Muscle of leg (tissue), 11 donors: ENCODE measurements around the gene RPS6KA2. TPM values are rescaled to one million over a fixed set of nuclear protein-coding genes. Genes with fewer than 3 reads are reported as not detected.

Source experiments
- DNase-seq: peaks from one replicate; pipeline ENCODE4 v3.0.0; 2013
- H3K27ac ChIP-seq: one replicate; pipeline ENCODE4 v1.5.1; 2013; ENCODE audit warnings: mild to moderate bottlenecking, low read length, control low read depth
- H3K27me3 ChIP-seq: one replicate; pipeline ENCODE4 v1.6.1; 2013; ENCODE audit warnings: low read length; ENCODE audit not compliant: control insufficient read depth, insufficient read depth
- H3K36me3 ChIP-seq: one replicate; pipeline ENCODE4 v1.6.1; 2013; ENCODE audit warnings: low read length; ENCODE audit not compliant: control insufficient read depth, insufficient read depth
- H3K4me1 ChIP-seq: one replicate; pipeline ENCODE4 v1.6.1; 2013; ENCODE audit warnings: low read length; ENCODE audit not compliant: control insufficient read depth, insufficient read depth
- H3K4me3 ChIP-seq: one replicate; pipeline ENCODE4 v1.5.1; 2013; ENCODE audit warnings: low read length, control low read depth
- H3K9me3 ChIP-seq: replicated peaks from 2 replicates; pipeline ENCODE4 v1.6.1; 2013; ENCODE audit warnings: low read depth, low read length; ENCODE audit not compliant: control insufficient read depth
- WGBS: methylation state at CpG from one replicate; pipeline ENCODE4 v1.1.5; 2013; ENCODE audit warnings: missing lambda C conversion rate; ENCODE audit not compliant: insufficient coverage; 5-methylcytosine and 5-hydroxymethylcytosine counted together
- polyA plus RNA-seq, 8 donors: library from polyadenylated mRNA; unstranded; fragments of 120-200 nt; gene quantifications; one replicate each; pipeline versions ENCODE4 v1.2.1 to v1.2.3, GENCODE V29; 2013; ENCODE audit warnings: inconsistent platforms in 1 of 8, low replicate concordance in 1 of 8; ENCODE audit not compliant: insufficient read length in 8 of 8, insufficient read depth in 1 of 8
- total RNA-seq: library from RNA; stranded (reverse); fragments of 120-200 nt; gene quantifications from one replicate; pipeline ENCODE4 v1.2.4, GENCODE V29; 2013

The RPS6KA2 gene
- total and polyA plus RNA-seq, 9 donors, result 15.4 to 29.2 (median 24.6) TPM

- Histone ChIP-seq H3K27ac (no peak overlapping the region), H3K27me3 (peaks cover 2% of the 10 kb centered on the region), H3K4me1 (peaks cover 9% of the 10 kb centered on the region), H3K4me3 (no peak overlapping the region), H3K9me3 (no peaks in the 10 kb centered on the region), H3K36me3 (peaks cover 9% of the 10 kb centered on the region)
- no peak for DNase-seq
- 64% methylated on average over 1 of the region's 11 CpGs for WGBS
Observed at GRCh38 chr6:166440106-166440505, 186.9 kb downstream of the RPS6KA2 start.

- 37% methylated on average over 7 of the region's 10 CpGs for WGBS
- H3K4me3 ChIP-seq, result no peak overlapping the region
Observed at GRCh38 chr6:166439366-166440091, 187.5 kb downstream of the RPS6KA2 start.

GRCh38 chr6:166438211-166438861 lies 188.7 kb downstream of the RPS6KA2 start:
- DNase-seq, result no peak
- no peaks in the 10 kb centered on the region for H3K9me3 ChIP-seq
- H3K4me3 ChIP-seq, result no peak overlapping the region
- H3K4me1 ChIP-seq, result peaks cover 9% of the 10 kb centered on the region
- H3K27ac ChIP-seq, result no peak overlapping the region
- 89% methylated on average over 10 of the region's 16 CpGs for WGBS
- peaks cover 11% of the 10 kb centered on the region for H3K36me3 ChIP-seq
- H3K27me3 ChIP-seq, result peaks cover 2% of the 10 kb centered on the region

More at GRCh38 chr6:166439366-166440091, 187.5 kb downstream of the RPS6KA2 start:
- Histone ChIP-seq H3K27me3 (peaks cover 2% of the 10 kb centered on the region), H3K27ac (no peak overlapping the region), H3K4me1 (peaks cover 9% of the 10 kb centered on the region), H3K9me3 (no peaks in the 10 kb centered on the region), H3K36me3 (peaks cover 8% of the 10 kb centered on the region)
- DNase-seq, result no peak

- Histone ChIP-seq H3K4me1 (peaks cover 9% of the 10 kb centered on the region), H3K36me3 (peaks cover 11% of the 10 kb centered on the region), H3K4me3 (no peak overlapping the region), H3K27me3 (peaks cover 2% of the 10 kb centered on the region), H3K9me3 (no peaks in the 10 kb centered on the region), H3K27ac (no peak overlapping the region)
- WGBS, result 87% methylated on average over 14 of the region's 15 CpGs
- DNase-seq, result no peak
Observed at GRCh38 chr6:166437661-166438060, 189.4 kb downstream of the RPS6KA2 start.

GRCh38 chr6:166436195-166437139 lies 190.6 kb downstream of the RPS6KA2 start:
- H3K36me3 ChIP-seq, result peaks cover 14% of the 10 kb centered on the region
- peaks cover 7% of the 10 kb centered on the region for H3K4me1 ChIP-seq
- no peaks in the 10 kb centered on the region for H3K9me3 ChIP-seq
- no peaks in the 10 kb centered on the region for H3K27me3 ChIP-seq
- no peak overlapping the region for H3K27ac ChIP-seq
- DNase-seq, result no peak
- no peak overlapping the region for H3K4me3 ChIP-seq
- 74% methylated on average over 15 of the region's 24 CpGs for WGBS

GRCh38 chr6:166435574-166435973 lies 191.5 kb downstream of the RPS6KA2 start:
- Histone ChIP-seq H3K4me3 (no peak overlapping the region), H3K27ac (no peak overlapping the region), H3K4me1 (peaks cover 4% of the 10 kb centered on the region), H3K27me3 (no peaks in the 10 kb centered on the region), H3K9me3 (no peaks in the 10 kb centered on the region), H3K36me3 (peaks cover 15% of the 10 kb centered on the region)
- WGBS, result 40% methylated on average over 10 of the region's 10 CpGs
- peak; percentile 46 for DNase-seq

- Histone ChIP-seq H3K4me1 (no peaks in the 10 kb centered on the region), H3K36me3 (peaks cover 21% of the 10 kb centered on the region), H3K9me3 (no peaks in the 10 kb centered on the region), H3K4me3 (no peak overlapping the region), H3K27ac (no peak overlapping the region), H3K27me3 (no peaks in the 10 kb centered on the region)
- no CpG with 5 or more reads among the region's 5 CpGs for WGBS
- DNase-seq, result no peak
Observed at GRCh38 chr6:166434336-166434735, 192.7 kb downstream of the RPS6KA2 start.

GRCh38 chr6:166433096-166433495 lies 194.0 kb downstream of the RPS6KA2 start:
- 81% methylated on average over 6 of the region's 10 CpGs for WGBS
- Histone ChIP-seq H3K36me3 (peaks cover 21% of the 10 kb centered on the region), H3K27ac (no peak overlapping the region), H3K4me1 (no peaks in the 10 kb centered on the region), H3K4me3 (no peak overlapping the region), H3K27me3 (no peaks in the 10 kb centered on the region), H3K9me3 (no peaks in the 10 kb centered on the region)
- DNase-seq, result no peak

GRCh38 chr6:166430269-166430668 lies 196.8 kb downstream of the RPS6KA2 start:
- no peak for DNase-seq
- no peaks in the 10 kb centered on the region for H3K4me1 ChIP-seq
- 94% methylated on average over 9 of the region's 17 CpGs for WGBS
- H3K9me3 ChIP-seq, result no peaks in the 10 kb centered on the region
- no peak overlapping the region for H3K27ac ChIP-seq
- H3K36me3 ChIP-seq, result peaks cover 14% of the 10 kb centered on the region
- H3K4me3 ChIP-seq, result no peak overlapping the region
- H3K27me3 ChIP-seq, result no peaks in the 10 kb centered on the region

- DNase-seq, result peak; percentile 64
- Histone ChIP-seq H3K9me3 (no peaks in the 10 kb centered on the region), H3K27ac (no peak overlapping the region), H3K4me1 (peaks cover 3% of the 10 kb centered on the region), H3K4me3 (no peak overlapping the region), H3K36me3 (peaks cover 12% of the 10 kb centered on the region), H3K27me3 (no peaks in the 10 kb centered on the region)
- WGBS, result 68% methylated on average over 7 of the region's 12 CpGs
Observed at GRCh38 chr6:166424431-166424830, 202.6 kb downstream of the RPS6KA2 start.
